ENCODE measurements around the gene IFIT1.
"Not testable (repeated sequence)": the region's sequence is repeated elsewhere in the genome, so short reads cannot be mapped to it uniquely, and the experiment has no call there.

The IFIT1 gene

GRCh38 chr10:89364531-89364930, 27.9 kb upstream of the IFIT1 start:
- no peak for DNase-seq (ENCODE audit: low read depth)

- no peak for DNase-seq (ENCODE audit: low read depth)
Observed at GRCh38 chr10:89367529-89367928, 24.9 kb upstream of the IFIT1 start.

- DNase-seq (ENCODE audit: low read depth) = no peak
Observed at GRCh38 chr10:89368129-89368528, 24.3 kb upstream of the IFIT1 start.

GRCh38 chr10:89369156-89370105, 23.0 kb upstream of the IFIT1 start:
- DNase-seq (ENCODE audit: low read depth) = no peak

- no peak for DNase-seq (ENCODE audit: low read depth)
Observed at GRCh38 chr10:89371079-89371478, 21.3 kb upstream of the IFIT1 start.

GRCh38 chr10:89371987-89372386, 20.4 kb upstream of the IFIT1 start:
- DNase-seq (ENCODE audit: low read depth) = no peak

- peak; percentile 97 for DNase-seq (ENCODE audit: low read depth)
Observed at GRCh38 chr10:89373916-89374711, 18.3 kb upstream of the IFIT1 start.

GRCh38 chr10:89374713-89375141, 17.7 kb upstream of the IFIT1 start:
- no peak for DNase-seq (ENCODE audit: low read depth)

- no peak for DNase-seq (ENCODE audit: low read depth)
Observed at GRCh38 chr10:89377705-89378637, 14.5 kb upstream of the IFIT1 start, which contains the start of gene IFIT1B. TSS of gene IFIT1B (plus strand) at chr10:89378056. CDS start at chr10:89378136, 80 bp downstream.

- no peak for DNase-seq (ENCODE audit: low read depth)
Observed at GRCh38 chr10:89379103-89379502, 13.3 kb upstream of the IFIT1 start.

- DNase-seq (ENCODE audit: low read depth) = no peak
Observed at GRCh38 chr10:89382757-89383156, 9.7 kb upstream of the IFIT1 start.

- no peak for DNase-seq (ENCODE audit: low read depth)
Observed at GRCh38 chr10:89384474-89385340, 7.7 kb upstream of the IFIT1 start.

- DNase-seq (ENCODE audit: low read depth) = no peak
Observed at GRCh38 chr10:89388806-89389205, 3.6 kb upstream of the IFIT1 start.

- no peak for DNase-seq (ENCODE audit: low read depth)
Observed at GRCh38 chr10:89389254-89389653, 3.2 kb upstream of the IFIT1 start.

- DNase-seq (ENCODE audit: low read depth) = no peak
Observed at GRCh38 chr10:89390476-89391225, 1.8 kb upstream of the IFIT1 start.

GRCh38 chr10:89391226-89391576, 1.2 kb upstream of the IFIT1 start:
- DNase-seq (ENCODE audit: low read depth) = not testable (repeated sequence)

- DNase-seq (ENCODE audit: low read depth) = peak; percentile 66
Observed at GRCh38 chr10:89392974-89393373, 551 bp downstream of the IFIT1 start.

- no peak for DNase-seq (ENCODE audit: low read depth)
Observed at GRCh38 chr10:89393898-89394297, 1.5 kb downstream of the IFIT1 start.

GRCh38 chr10:89395141-89395540, 2.7 kb downstream of the IFIT1 start:
- DNase-seq (ENCODE audit: low read depth) = no peak

Measured in GM04504 (cell line).